IMR-90 (cell line): ENCODE data around the gene SRRD. TPM values are rescaled to one million over a fixed set of nuclear protein-coding genes. Genes with fewer than 3 reads are reported as not detected.

ENCODE experiments used
- ATAC-seq: fragments of 200-7000 bp; cut with Tn5 transposase; 2 replicates; pipeline ENCODE4 v1.9.1; 2020; ENCODE audit warnings: low read depth, mild to moderate bottlenecking, moderate library complexity
- BruUV-seq: library from RNA; stranded (reverse); fragments of 400-500 nt; replicated peaks from 2 replicates; lab custom pipeline; 2021; lab: Mats Ljungman, UMichigan
- CTCF ChIA-PET: fragments of 300-600 bp; formaldehyde crosslinking; extraction: SDS; loops from one replicate; lab custom pipeline; 2021; ENCODE audit warnings: antibody characterized with exemption; lab: Yijun Ruan, JAX
- POLR2A ChIA-PET: fragments of 300-600 bp; sonication (Branson Sonifier 250); formaldehyde crosslinking; loops from one replicate; lab custom pipeline; 2022; ENCODE audit warnings: antibody characterized with exemption; ENCODE audit not compliant: unreplicated experiment; lab: Charles Lee
- DNase-seq: peaks from one replicate; pipeline ENCODE4 v3.0.0; 2013
- H2AFZ ChIP-seq: replicated peaks from 2 replicates; pipeline ENCODE3; 2013; ENCODE audit warnings: low read length, mild to moderate bottlenecking; ENCODE audit not compliant: poor library complexity
- H2AK5ac ChIP-seq: 2 replicates; pipeline ENCODE4 v1.6.1; 2013; ENCODE audit warnings: low read depth, low read length, inconsistent platforms
- H2AK9ac ChIP-seq: replicated peaks from 2 replicates; pipeline ENCODE3; 2013; ENCODE audit warnings: mild to moderate bottlenecking, low read depth, low read length, moderate library complexity; ENCODE audit not compliant: poor library complexity
- H2BK120ac ChIP-seq: 2 replicates; pipeline ENCODE4 v1.6.1; 2013; ENCODE audit warnings: low read depth, low read length, inconsistent platforms
- H2BK15ac ChIP-seq: 3 replicates; pipeline ENCODE4 v1.6.1; 2013; ENCODE audit warnings: low read depth, low read length, inconsistent platforms
- H2BK20ac ChIP-seq: 2 replicates; pipeline ENCODE4 v1.6.1; 2013; ENCODE audit warnings: low read depth, mild to moderate bottlenecking, inconsistent platforms, low read length, moderate library complexity
- H2BK5ac ChIP-seq: 2 replicates; pipeline ENCODE4 v1.6.1; 2013; ENCODE audit warnings: mild to moderate bottlenecking, low read depth, low read length, inconsistent platforms; ENCODE audit not compliant: poor library complexity, severe bottlenecking
- H3K14ac ChIP-seq: replicated peaks from 2 replicates; pipeline ENCODE4 v1.6.1; 2013; ENCODE audit warnings: low read depth, low read length, inconsistent platforms
- H3K18ac ChIP-seq: 2 replicates; pipeline ENCODE4 v1.6.1; 2013; ENCODE audit warnings: low read depth, low read length, control low read depth
- H3K23ac ChIP-seq: 2 replicates; pipeline ENCODE4 v1.6.1; 2013; ENCODE audit warnings: low read depth, low read length, inconsistent platforms
- H3K27ac ChIP-seq: 2 replicates; pipeline ENCODE4 v1.5.1; 2013; ENCODE audit warnings: mild to moderate bottlenecking, control low read depth, low read length; ENCODE audit not compliant: insufficient read depth
- H3K27me3 ChIP-seq: 2 replicates; pipeline ENCODE4 v1.6.1; 2013; ENCODE audit warnings: low read length; ENCODE audit not compliant: control insufficient read depth, insufficient read depth
- H3K36me3 ChIP-seq: 2 replicates; pipeline ENCODE4 v1.6.1; 2013; ENCODE audit warnings: low read length, mixed read lengths; ENCODE audit not compliant: control insufficient read depth, insufficient read depth
- H3K4ac ChIP-seq: 2 replicates; pipeline ENCODE4 v1.6.1; 2013; ENCODE audit warnings: low read depth, low read length, inconsistent platforms
- H3K4me1 ChIP-seq: 2 replicates; pipeline ENCODE4 v1.6.1; 2013; ENCODE audit warnings: low read length, mixed read lengths; ENCODE audit not compliant: control insufficient read depth, insufficient read depth
- H3K4me2 ChIP-seq: 2 replicates; pipeline ENCODE4 v1.6.1; 2013; ENCODE audit warnings: low read depth, mild to moderate bottlenecking, control low read depth, low read length, moderate library complexity
- H3K4me3 ChIP-seq: 2 replicates; pipeline ENCODE4 v1.5.1; 2013; ENCODE audit warnings: low read depth, mild to moderate bottlenecking, control low read depth, low read length, moderate library complexity; ENCODE audit not compliant: insufficient read depth
- H3K56ac ChIP-seq: 2 replicates; pipeline ENCODE4 v1.6.1; 2013; ENCODE audit warnings: low read length, inconsistent platforms; ENCODE audit not compliant: insufficient read depth; ENCODE audit errors: extremely low read depth
- H3K79me1 ChIP-seq, 2 experiments: 2 replicates each; pipeline ENCODE4 v1.6.1; 2013; ENCODE audit warnings: low read length in 2 of 2, inconsistent platforms in 1 of 2, low read depth in 1 of 2
- H3K9ac ChIP-seq: 2 replicates; pipeline ENCODE4 v1.6.1; 2013; ENCODE audit warnings: low read depth, low read length, control low read depth
- H3K9me1 ChIP-seq: 2 replicates; pipeline ENCODE4 v1.6.1; 2013; ENCODE audit warnings: low read length, inconsistent platforms; ENCODE audit not compliant: insufficient read depth
- H3K9me3 ChIP-seq: 2 replicates; pipeline ENCODE4 v1.6.1; 2013; ENCODE audit warnings: low read length; ENCODE audit not compliant: control insufficient read depth, insufficient read depth
- H4K20me1 ChIP-seq: 2 replicates; pipeline ENCODE4 v1.6.1; 2013; ENCODE audit warnings: low read length, inconsistent platforms; ENCODE audit not compliant: insufficient read depth
- H4K5ac ChIP-seq: 2 replicates; pipeline ENCODE4 v1.6.1; 2013; ENCODE audit warnings: mild to moderate bottlenecking, low read depth, low read length, control low read depth
- H4K8ac ChIP-seq, 2 experiments: 2 replicates each; pipeline ENCODE4 v1.6.1; 2013; ENCODE audit warnings: low read depth in 2 of 2, low read length in 2 of 2, control low read depth in 1 of 2, inconsistent platforms in 1 of 2
- H4K91ac ChIP-seq: 2 replicates; pipeline ENCODE4 v1.6.1; 2013; ENCODE audit warnings: low read depth, low read length, inconsistent platforms; ENCODE audit not compliant: insufficient read depth
- CEBPB ChIP-seq: IDR thresholded peaks from 2 replicates; pipeline ENCODE4 v1.6.1; 2012; ENCODE audit warnings: low read depth, low read length, improper control_type of control experiment
- CHD1 ChIP-seq: IDR thresholded peaks from 2 replicates; pipeline ENCODE4 v1.6.1; 2012; ENCODE audit warnings: low read depth, low read length, improper control_type of control experiment
- ELK1 ChIP-seq: fragments of 150-350 bp; IDR thresholded peaks from 2 replicates; pipeline ENCODE4 v1.6.1; 2016; ENCODE audit warnings: low read depth, mild to moderate bottlenecking, low read length, moderate library complexity, borderline replicate concordance
- MXI1 ChIP-seq: IDR thresholded peaks from 2 replicates; pipeline ENCODE4 v1.6.1; 2012; ENCODE audit warnings: low read depth, mild to moderate bottlenecking, low read length, moderate library complexity, borderline replicate concordance
- NFE2L2 ChIP-seq: fragments of 150-350 bp; IDR thresholded peaks from 2 replicates; pipeline ENCODE4 v1.6.1; 2016; ENCODE audit warnings: low read depth, mild to moderate bottlenecking, low read length
- SMC3 ChIP-seq: fragments of 150-350 bp; IDR thresholded peaks from 2 replicates; pipeline ENCODE4 v1.6.1; 2016; ENCODE audit warnings: low read depth, mild to moderate bottlenecking, antibody characterized with exemption, low read length, moderate library complexity
- WGBS, 2 experiments: methylation state at CpG; one replicate each; pipeline versions ENCODE4 v1.1.5 to v1.1.7; 2013; ENCODE audit warnings: missing lambda C conversion rate in 2 of 2; ENCODE audit not compliant: insufficient read length in 1 of 2; ENCODE audit errors: extremely low coverage in 2 of 2; 5-methylcytosine and 5-hydroxymethylcytosine counted together
- dilution Hi-C: fragments of 300-500 bp; cut with HindIII; formaldehyde crosslinking; loops from one replicate; pipeline ENCODE4 v1.14.3; 2018; ENCODE audit warnings: low sequenced_read_pairs; ENCODE audit not compliant: unreplicated experiment
- in situ Hi-C: fragments of 300-500 bp; cut with MboI; formaldehyde crosslinking; loops from 3 replicates; pipeline ENCODE4 v1.14.3; 2019; ENCODE audit warnings: low sequenced_read_pairs, inconsistent platforms, mixed read lengths
- intact Hi-C: fragments of 100-400 bp; cut with micrococcal nuclease; formaldehyde crosslinking; loops from 2 replicates; pipeline ENCODE4 v1.10.0; 2022
- polyA plus RNA-seq, 3 experiments: library from polyadenylated mRNA; depleted of rRNA; stranded (reverse); fragments of >200 nt; gene quantifications; 2 replicates each; pipeline ENCODE4 v1.2.3, GENCODE V29; 2012; ENCODE audit warnings: low replicate concordance in 1 of 3
- total RNA-seq: library from RNA; depleted of rRNA; stranded (reverse); fragments of >200 nt; gene quantifications from 2 replicates; pipeline ENCODE4 v1.2.3, GENCODE V29; 2012
- TF ChIP-seq, protein P1 (sequence below): conservative IDR thresholded peaks from 2 replicates; pipeline ENCODE4 v1.5.1; 2012; ENCODE audit warnings: mild to moderate bottlenecking, low read depth, low read length, improper control_type of control experiment

The SRRD gene
- total and polyA plus RNA-seq, 2 of the 4 experiments (the other 2 are of a cell fraction) = 18.3 to 24.0 TPM

- Histone ChIP-seq H3K27ac (no peak overlapping the region), H3K23ac (no peak overlapping the region), H4K8ac (no peak overlapping the region), H2AK9ac (no peak overlapping the region), H2BK20ac (no peak overlapping the region), H3K27me3 (no peaks in the 10 kb centered on the region), H3K79me1 (no peaks in the 10 kb centered on the region), H2BK15ac (no peak overlapping the region), H3K9me1 (no peaks in the 10 kb centered on the region), H3K9ac (no peak overlapping the region), H3K9me3 (no peaks in the 10 kb centered on the region), H4K91ac (no peak overlapping the region), H2BK5ac (no peak overlapping the region), H3K4me2 (no peak overlapping the region), H3K4me3 (no peak overlapping the region), H3K36me3 (peaks cover 11% of the 10 kb centered on the region), H4K20me1 (no peaks in the 10 kb centered on the region), H3K4ac (no peak overlapping the region), H3K4me1 (no peaks in the 10 kb centered on the region), H2BK120ac (no peak overlapping the region), H4K5ac (no peak overlapping the region), H3K14ac (no peak overlapping the region), H2AFZ (no peak overlapping the region), H2AK5ac (no peak overlapping the region), H3K18ac (no peak overlapping the region), H3K56ac (no peak overlapping the region)
- ChIA-PET POLR2A (interaction anchor here (1.0 kb wide), 1 partner anchor 23 kb away, joined by 5 read pairs; no protein-coding TSS in a partner anchor), CTCF (no interaction called here)
- WGBS, 2 experiments = no CpG with 5 or more reads among the region's 4 CpGs
- dilution Hi-C loops (no loop called here), intact Hi-C loops (no loop called here), in situ Hi-C loops (no loop called here)
- DNase-seq = no peak
- no TSS peak for BruUV-seq
- ATAC-seq = no peak
- TF ChIP-seq ELK1 (no peak), CEBPB (no peak), SMC3 (no peak), MXI1 (no peak), NFE2L2 (no peak), CHD1 (no peak)
- TF ChIP-seq, protein P1, sequence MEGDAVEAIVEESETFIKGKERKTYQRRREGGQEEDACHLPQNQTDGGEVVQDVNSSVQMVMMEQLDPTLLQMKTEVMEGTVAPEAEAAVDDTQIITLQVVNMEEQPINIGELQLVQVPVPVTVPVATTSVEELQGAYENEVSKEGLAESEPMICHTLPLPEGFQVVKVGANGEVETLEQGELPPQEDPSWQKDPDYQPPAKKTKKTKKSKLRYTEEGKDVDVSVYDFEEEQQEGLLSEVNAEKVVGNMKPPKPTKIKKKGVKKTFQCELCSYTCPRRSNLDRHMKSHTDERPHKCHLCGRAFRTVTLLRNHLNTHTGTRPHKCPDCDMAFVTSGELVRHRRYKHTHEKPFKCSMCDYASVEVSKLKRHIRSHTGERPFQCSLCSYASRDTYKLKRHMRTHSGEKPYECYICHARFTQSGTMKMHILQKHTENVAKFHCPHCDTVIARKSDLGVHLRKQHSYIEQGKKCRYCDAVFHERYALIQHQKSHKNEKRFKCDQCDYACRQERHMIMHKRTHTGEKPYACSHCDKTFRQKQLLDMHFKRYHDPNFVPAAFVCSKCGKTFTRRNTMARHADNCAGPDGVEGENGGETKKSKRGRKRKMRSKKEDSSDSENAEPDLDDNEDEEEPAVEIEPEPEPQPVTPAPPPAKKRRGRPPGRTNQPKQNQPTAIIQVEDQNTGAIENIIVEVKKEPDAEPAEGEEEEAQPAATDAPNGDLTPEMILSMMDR = no peak
These were observed 38.9 kb downstream of the SRRD start for GRCh38 chr22:26522592-26522991.
